ENCODE results near the gene CNTN4.
"Not testable (repeated sequence)": the region's sequence is repeated elsewhere in the genome, so short reads cannot be mapped to it uniquely, and the experiment has no call there.

Gene CNTN4

GRCh38 chr3:2875699-2876098, 777.0 kb downstream of the CNTN4 start:
- no peak for DNase-seq

DNA sequence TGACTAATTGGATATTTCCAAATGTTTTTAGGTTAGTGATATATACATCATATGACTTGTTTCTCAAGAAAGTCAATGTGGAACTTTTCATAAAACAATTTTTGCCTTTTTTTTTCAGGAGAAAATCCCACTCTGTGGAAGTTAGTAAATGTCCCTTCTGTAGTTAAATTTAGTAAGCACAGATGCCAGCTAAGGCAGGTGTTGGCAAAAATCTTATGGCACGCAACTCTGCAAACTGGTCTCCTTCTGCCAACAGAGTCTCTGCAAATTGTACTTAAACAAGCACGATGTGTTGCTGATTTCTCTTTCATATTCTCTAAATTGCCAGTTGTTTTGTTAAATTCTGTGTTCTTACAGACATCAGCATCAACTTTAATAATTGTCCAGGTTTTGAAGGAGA, 777.7 kb downstream of the CNTN4 start:
- DNase-seq: no peak

GRCh38 chr3:2879023-2879422, 780.4 kb downstream of the CNTN4 start:
- no peak for DNase-seq

DNA sequence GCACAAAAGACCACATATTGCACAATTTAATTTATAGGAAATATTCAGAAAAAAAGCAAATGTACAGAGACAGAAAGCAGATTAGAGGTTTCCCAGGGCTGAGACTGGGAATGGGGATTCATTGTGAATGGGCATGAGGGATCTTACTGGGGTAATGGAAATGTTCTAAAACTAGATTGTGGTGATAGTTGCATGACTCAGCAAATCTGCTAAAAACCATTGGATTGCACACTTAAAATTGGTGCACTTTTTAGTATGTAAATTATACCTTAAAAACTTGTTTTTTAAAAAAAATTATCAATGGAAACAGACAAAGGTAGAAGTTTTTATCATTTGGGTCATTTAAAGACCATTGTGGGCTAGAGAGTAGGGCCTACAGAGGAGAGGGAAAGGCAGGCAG, 780.9 kb downstream of the CNTN4 start:
- no peak for DNase-seq

- DNase-seq: no peak
Observed at GRCh38 chr3:2880218-2880756, 781.6 kb downstream of the CNTN4 start.

- no peak for DNase-seq
Observed at GRCh38 chr3:2883283-2883682, 784.6 kb downstream of the CNTN4 start.

- no peak for DNase-seq
Observed at GRCh38 chr3:2888592-2888991, 789.9 kb downstream of the CNTN4 start.

DNA sequence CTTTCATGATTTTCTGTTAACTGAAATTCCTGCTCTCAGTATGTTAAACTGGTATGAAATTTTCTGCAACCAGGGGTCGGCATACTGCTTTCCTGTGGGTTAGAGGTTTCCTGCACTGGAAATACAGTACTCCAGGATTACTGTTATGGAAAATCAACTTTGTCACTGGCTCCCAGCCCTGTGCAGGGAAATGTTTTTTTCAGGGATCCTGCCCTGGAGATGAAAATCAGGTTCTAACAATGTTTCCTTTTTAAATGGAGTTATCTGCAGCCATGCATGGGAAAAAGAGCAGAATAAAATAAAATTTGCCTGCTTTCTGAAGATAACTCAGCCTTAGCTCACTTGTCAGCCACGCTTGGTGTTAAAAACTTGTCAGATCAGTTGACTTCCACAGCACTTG, 791.1 kb downstream of the CNTN4 start:
- DNase-seq: no peak

- DNase-seq: no peak
Observed at GRCh38 chr3:2896308-2896939, 797.8 kb downstream of the CNTN4 start.

DNA sequence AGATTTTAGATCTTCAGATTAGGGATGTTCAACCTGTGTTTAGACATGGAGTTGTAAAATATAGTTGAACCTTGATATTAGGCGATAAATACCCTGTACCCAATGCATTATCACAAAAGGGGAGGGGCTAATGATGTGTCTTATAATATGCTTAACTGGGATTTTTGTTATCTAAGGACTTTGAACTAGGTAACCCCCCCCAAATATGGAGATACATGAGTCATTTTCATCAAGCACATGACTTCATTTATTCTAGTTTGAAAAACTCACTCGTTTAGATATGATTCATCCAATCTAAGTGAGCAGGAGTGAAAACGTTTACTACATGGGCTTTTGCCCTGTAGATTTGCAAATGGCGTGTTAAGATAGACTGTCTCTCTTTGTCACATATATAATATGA, 799.2 kb downstream of the CNTN4 start:
- no peak for DNase-seq

DNA sequence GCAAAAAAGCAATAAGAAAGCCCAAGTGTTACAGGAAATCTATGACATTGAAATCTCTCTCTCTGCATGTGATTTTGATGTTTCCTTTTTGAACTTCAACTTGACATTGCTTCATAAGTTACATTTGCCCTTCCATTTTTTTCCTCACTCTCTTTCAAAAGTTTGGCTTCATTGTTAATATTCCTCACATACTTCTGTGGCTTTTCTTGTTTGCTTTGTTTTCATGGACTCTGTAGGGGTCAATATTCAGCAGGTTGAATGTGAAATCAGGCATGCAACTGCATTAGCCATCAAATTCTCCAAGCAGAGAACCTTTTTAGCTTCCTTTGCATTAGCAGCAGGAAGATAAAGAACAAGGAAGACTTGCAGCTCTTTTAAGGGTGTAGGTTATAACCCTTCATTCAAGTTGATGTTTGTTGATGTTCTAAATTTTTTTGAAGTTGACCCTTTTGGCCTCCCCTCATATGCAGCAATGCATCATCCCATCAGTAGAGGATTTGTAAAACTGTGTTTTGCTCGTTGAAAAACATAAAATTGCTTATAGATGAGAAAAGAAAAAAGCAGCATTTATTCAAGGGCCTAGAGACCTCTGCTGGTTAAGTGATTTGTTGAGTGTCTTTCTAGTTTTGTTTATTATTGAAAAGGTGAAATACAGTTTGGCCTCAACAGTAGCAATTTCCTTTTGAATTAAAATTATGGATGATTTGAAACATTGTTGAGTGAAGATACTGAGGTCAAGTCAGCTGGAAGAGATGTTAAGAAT, 800.1 kb downstream of the CNTN4 start:
- no peak for DNase-seq

DNA sequence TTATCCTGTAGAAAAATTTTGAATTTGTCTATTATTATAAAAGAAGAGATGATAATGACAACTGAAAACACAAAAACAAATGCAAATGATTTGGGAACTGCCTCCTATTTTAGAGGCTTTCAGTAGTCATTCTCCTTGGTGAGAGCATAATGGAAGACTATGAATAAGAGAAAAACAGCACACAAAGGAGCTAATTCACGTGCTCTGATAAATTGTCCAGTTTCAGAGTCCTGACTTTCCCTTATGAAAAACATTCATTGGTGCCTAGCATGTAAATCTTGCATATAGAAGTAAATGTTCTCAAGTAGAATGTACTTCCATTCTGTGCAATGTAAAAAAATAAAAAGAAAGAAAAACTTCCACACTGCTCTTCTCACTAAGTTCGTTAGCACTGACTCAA, 805.4 kb downstream of the CNTN4 start:
- no peak for DNase-seq

GRCh38 chr3:2908693-2909351, 810.2 kb downstream of the CNTN4 start:
- no peak for DNase-seq

DNA sequence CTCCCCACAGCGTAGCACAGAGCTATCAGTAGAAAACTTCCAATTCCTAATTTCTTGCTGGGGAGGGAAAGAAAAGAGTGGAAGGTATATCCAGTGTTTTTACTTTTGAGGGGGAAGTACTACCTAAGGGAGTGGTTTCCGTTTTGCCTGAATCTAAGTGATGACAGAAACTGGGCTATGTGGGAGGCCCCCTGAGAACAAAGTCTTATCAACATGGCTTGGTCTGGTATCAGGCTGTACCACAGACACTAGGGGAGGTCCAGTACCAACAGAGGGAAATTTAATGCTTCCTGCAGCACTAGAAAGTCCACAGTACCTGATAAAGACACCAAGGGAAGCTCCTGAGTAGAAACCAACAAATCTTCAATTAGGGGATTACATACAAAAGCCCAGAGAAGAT, 812.3 kb downstream of the CNTN4 start:
- no peak for DNase-seq

- no peak for DNase-seq
Observed at GRCh38 chr3:2915826-2916225, 817.2 kb downstream of the CNTN4 start.

- not testable (repeated sequence) for DNase-seq
Observed at GRCh38 chr3:2916640-2917039, 818.0 kb downstream of the CNTN4 start.

DNA sequence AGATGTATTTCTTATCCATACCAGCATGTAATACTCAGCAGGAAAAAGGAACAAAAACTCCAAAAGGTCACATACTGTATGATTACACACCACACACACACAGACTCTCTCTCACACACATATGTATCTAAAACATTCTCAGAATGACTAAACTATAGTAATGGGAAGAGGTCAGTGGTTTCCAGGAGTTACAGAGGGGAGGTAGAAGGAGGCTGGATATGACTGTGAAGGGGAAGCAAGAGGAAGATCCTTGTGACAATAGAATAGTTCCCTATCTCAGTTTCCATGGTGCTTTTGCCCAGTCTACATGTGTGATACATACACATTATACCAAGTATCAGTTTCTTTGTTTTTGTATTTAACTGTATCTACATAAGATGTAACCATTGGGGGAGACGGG, 821.4 kb downstream of the CNTN4 start:
- no peak for DNase-seq

GRCh38 chr3:2921452-2921851, 822.8 kb downstream of the CNTN4 start:
- no peak for DNase-seq

DNA sequence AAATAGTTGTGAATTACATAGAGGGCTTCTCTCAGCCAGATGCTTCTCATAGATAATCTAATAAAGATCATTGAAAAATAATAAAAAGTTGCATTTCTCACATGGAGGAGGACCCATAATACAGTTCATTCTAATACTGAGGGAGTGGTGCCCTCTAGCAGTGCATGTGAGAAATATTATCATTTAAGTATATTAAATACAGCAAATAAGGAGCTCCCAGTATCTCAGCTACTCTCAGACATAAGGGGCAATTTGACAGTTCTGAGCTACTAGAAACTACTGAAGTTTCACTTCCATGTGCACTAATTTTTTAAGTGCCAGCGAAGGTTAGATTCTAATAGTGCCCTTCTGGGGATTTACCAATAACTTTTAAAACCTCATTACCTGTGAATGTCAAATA, 823.2 kb downstream of the CNTN4 start:
- DNase-seq: peak; percentile 28

- no peak for DNase-seq
Observed at GRCh38 chr3:2923390-2923789, 824.7 kb downstream of the CNTN4 start.

DNA sequence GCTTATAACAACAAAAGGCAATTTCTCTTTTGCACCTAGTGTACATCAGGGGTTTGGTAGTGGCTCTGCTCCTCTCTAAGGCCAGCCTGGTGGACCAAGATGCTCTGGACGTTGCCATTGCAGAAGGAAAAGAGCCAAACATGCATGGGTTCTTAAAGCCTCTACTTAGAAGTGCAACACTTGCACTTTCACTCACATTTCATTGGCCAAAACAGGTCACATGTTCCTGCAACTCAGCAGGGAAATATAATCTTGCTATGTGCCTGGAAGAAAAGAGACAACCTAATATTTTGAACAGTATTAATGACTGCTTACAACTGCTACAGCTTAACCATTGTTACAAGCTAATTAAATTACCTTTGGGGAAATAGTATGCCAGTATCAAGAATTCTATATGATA, 828.6 kb downstream of the CNTN4 start:
- DNase-seq: no peak

GRCh38 chr3:2929574-2929973, 830.9 kb downstream of the CNTN4 start:
- DNase-seq: no peak

DNA sequence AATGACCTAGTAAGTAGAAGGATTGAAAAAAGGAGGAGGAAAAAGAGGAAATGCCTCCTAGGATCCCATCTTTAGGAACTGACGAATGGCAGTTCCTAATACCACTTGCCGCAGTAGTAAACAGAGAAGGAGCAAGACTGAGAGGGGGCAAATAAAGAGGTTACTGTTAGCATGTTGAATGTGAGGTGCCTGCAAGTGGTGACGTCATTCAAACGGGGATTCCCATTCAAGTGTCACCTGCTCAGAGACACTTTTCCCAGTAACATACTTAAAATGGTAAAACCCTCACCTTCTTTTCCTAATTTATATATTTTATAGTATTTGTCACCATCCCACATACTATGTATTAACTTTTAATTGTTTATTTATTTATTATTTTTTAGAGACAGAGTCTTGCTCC, 832.6 kb downstream of the CNTN4 start:
- DNase-seq: no peak

DNA sequence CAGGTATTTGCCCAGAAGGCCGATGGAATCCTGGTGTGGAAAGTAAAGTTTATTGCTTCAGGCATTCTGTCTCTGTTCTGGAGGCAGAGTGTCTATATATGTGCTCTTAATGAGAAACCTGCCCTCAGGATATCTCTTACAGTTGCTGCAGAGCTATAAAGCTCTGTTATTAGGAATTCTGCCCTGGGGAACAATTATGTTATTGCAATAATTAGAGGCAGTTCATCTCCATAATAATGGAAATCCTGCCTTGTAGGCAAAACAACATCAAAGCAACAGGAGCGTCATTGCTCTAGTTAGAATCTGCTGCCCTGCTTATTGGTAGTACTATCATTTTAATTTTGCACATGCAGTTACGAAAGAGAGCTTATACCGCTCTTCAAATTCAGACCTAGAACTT, 835.9 kb downstream of the CNTN4 start:
- DNase-seq: no peak

Measured in 8988T (cell line).